SK-N-SH (cell line): ENCODE measurements around the gene UGT1A7. TPM values are rescaled to one million over a fixed set of nuclear protein-coding genes. Genes with fewer than 3 reads are reported as not detected.

Experiments used
- CTCF ChIA-PET: fragments of 300-600, 350-600 bp; formaldehyde crosslinking; extraction: SDS; loops from one replicate; lab custom pipeline; 2021; lab: Yijun Ruan, JAX
- POLR2A ChIA-PET: fragments of 350-600 bp; sonication (Branson Sonifier 250); formaldehyde crosslinking; extraction: SDS; loops from one replicate; lab custom pipeline; 2020; ENCODE audit warnings: antibody characterized with exemption, inconsistent platforms; lab: Yijun Ruan, JAX
- DNase-seq: peaks from one replicate; pipeline ENCODE4 v3.0.0; 2012
- H2AFZ ChIP-seq: fragments of 200-600 bp; sonication (generic); 2 replicates; pipeline ENCODE4 v1.8.1; 2016; ENCODE audit warnings: antibody characterized with exemption, mild to moderate bottlenecking, low read depth
- H3F3A ChIP-seq: fragments of 200-600 bp; sonication (generic); replicated peaks from 2 replicates; pipeline ENCODE3; 2016; ENCODE audit warnings: antibody characterized with exemption, mild to moderate bottlenecking; ENCODE audit not compliant: insufficient read depth
- H3K27ac ChIP-seq, 2 experiments: fragments of 200-500 bp in 1 of 2; fragments of 200-600 bp in 1 of 2; sonication (Bioruptor generic) in 1 of 2; sonication (generic), shearing (Covaris generic) in 1 of 2; 2 replicates each; pipeline versions ENCODE4 v1.5.1 to v1.6.1; 2014 to 2016; ENCODE audit warnings: low read depth in 2 of 2, inconsistent platforms in 1 of 2, low read length in 1 of 2, mild to moderate bottlenecking in 1 of 2, mixed read lengths in 1 of 2
- H3K27me3 ChIP-seq: fragments of 200-600 bp; sonication (generic), shearing (Covaris generic); 2 replicates; pipeline ENCODE4 v1.6.1; 2016; ENCODE audit warnings: mixed run types; ENCODE audit not compliant: insufficient read depth
- H3K36me3 ChIP-seq, 2 experiments: fragments of 200-500 bp in 1 of 2; fragments of 200-600 bp in 1 of 2; sonication (Bioruptor generic) in 1 of 2; sonication (generic) in 1 of 2; replicated peaks in 1 of 2; 2 replicates each; pipeline versions ENCODE3 to v1.5.1; 2014 to 2016; ENCODE audit warnings: low read length in 1 of 2, mild to moderate bottlenecking in 1 of 2; ENCODE audit not compliant: insufficient read depth in 2 of 2, control insufficient read depth in 1 of 2
- H3K4me1 ChIP-seq, 2 experiments: fragments of 200-500 bp in 1 of 2; fragments of 200-600 bp in 1 of 2; sonication (Bioruptor generic) in 1 of 2; sonication (generic), shearing (Covaris generic) in 1 of 2; 2 replicates each; pipeline versions ENCODE4 v1.5.1 to v1.6.1; 2014 to 2016; ENCODE audit warnings: low read depth in 1 of 2, low read length in 1 of 2, mixed run types in 1 of 2; ENCODE audit not compliant: insufficient read depth in 2 of 2, control insufficient read depth in 1 of 2
- H3K4me2 ChIP-seq: fragments of 200-600 bp; sonication (generic), shearing (Covaris generic); 2 replicates; pipeline ENCODE4 v1.6.1; 2017; ENCODE audit warnings: mixed run types
- H3K4me3 ChIP-seq, 2 experiments: fragments of 200-500 bp in 1 of 2; fragments of 200-600 bp in 1 of 2; sonication (Bioruptor generic) in 1 of 2; sonication (generic), shearing (Covaris generic) in 1 of 2; 2 replicates each; pipeline versions ENCODE4 v1.5.1 to v1.8.1; 2014 to 2016; ENCODE audit warnings: low read depth in 2 of 2, inconsistent platforms in 1 of 2, low read length in 1 of 2, mild to moderate bottlenecking in 1 of 2, mixed read lengths in 1 of 2, moderate library complexity in 1 of 2
- H3K79me2 ChIP-seq: fragments of 200-600 bp; sonication (generic); 2 replicates; pipeline ENCODE4 v1.8.1; 2017; ENCODE audit warnings: mild to moderate bottlenecking; ENCODE audit not compliant: insufficient read depth
- H3K9ac ChIP-seq: fragments of 200-600 bp; sonication (generic); 2 replicates; pipeline ENCODE4 v1.6.1; 2017; ENCODE audit warnings: mixed run types
- H3K9me2 ChIP-seq: fragments of 200-600 bp; sonication (generic); 2 replicates; pipeline ENCODE4 v1.6.1; 2017; ENCODE audit warnings: mixed run types
- H3K9me3 ChIP-seq: fragments of 200-600 bp; sonication (generic); 2 replicates; pipeline ENCODE4 v1.6.1; 2017; ENCODE audit warnings: mixed run types, mild to moderate bottlenecking, moderate library complexity
- H4K20me1 ChIP-seq: fragments of 200-600 bp; sonication (generic); 2 replicates; pipeline ENCODE4 v1.6.1; 2017; ENCODE audit warnings: mild to moderate bottlenecking, mixed run types; ENCODE audit not compliant: insufficient read depth
- CTCF ChIP-seq: fragments of 200-600 bp; sonication (generic); IDR thresholded peaks from 2 replicates; pipeline ENCODE4 v1.6.1; 2017; ENCODE audit warnings: antibody characterized with exemption, mild to moderate bottlenecking, moderate library complexity
- ELF1 ChIP-seq: IDR thresholded peaks from 2 replicates; pipeline ENCODE4 v1.4.0; 2012
- EZH2phosphoT487 ChIP-seq: fragments of 200-600 bp; sonication (generic); IDR thresholded peaks from 2 replicates; pipeline ENCODE4 v1.6.1; 2017; ENCODE audit warnings: low read depth, mixed run types, mild to moderate bottlenecking, antibody characterized with exemption, moderate library complexity, borderline replicate concordance
- FOXJ3 ChIP-seq: sonication (generic); formaldehyde crosslinking; IDR thresholded peaks from 2 replicates; pipeline ENCODE4 v1.5.1; 2020; ENCODE audit warnings: mild to moderate bottlenecking, missing genetic modification reagents
- FOXM1 ChIP-seq: IDR thresholded peaks from 2 replicates; pipeline ENCODE4 v1.4.0; 2012; ENCODE audit warnings: low read depth, mild to moderate bottlenecking
- IRF3 ChIP-seq: fragments of 150-350 bp; IDR thresholded peaks from 2 replicates; pipeline ENCODE4 v1.6.1; 2016; ENCODE audit warnings: mild to moderate bottlenecking, low read depth, low read length
- JUND ChIP-seq: IDR thresholded peaks from 2 replicates; pipeline ENCODE4 v1.4.0; 2012
- MXI1 ChIP-seq: IDR thresholded peaks from 2 replicates; pipeline ENCODE4 v1.6.1; 2012; ENCODE audit warnings: mild to moderate bottlenecking, low read depth, low read length, improper control_type of control experiment
- NRF1 ChIP-seq: IDR thresholded peaks from 2 replicates; pipeline ENCODE4 v1.6.1; 2012; ENCODE audit warnings: low read depth, mild to moderate bottlenecking, low read length
- PBX3 ChIP-seq: IDR thresholded peaks from 2 replicates; pipeline ENCODE4; 2012
- POLR2AphosphoS5 ChIP-seq: IDR thresholded peaks from 2 replicates; pipeline ENCODE4 v1.6.1; 2012; ENCODE audit warnings: low read depth, low read length
- RAD21 ChIP-seq: IDR thresholded peaks from 2 replicates; pipeline ENCODE4 v1.6.1; 2012; ENCODE audit warnings: mild to moderate bottlenecking, low read length
- RXRA ChIP-seq: IDR thresholded peaks from 2 replicates; pipeline ENCODE4 v1.4.0; 2012; ENCODE audit warnings: low read depth, mild to moderate bottlenecking, borderline replicate concordance
- SIN3A ChIP-seq: IDR thresholded peaks from 2 replicates; pipeline ENCODE4 v1.6.1; 2012; ENCODE audit warnings: low read depth, mild to moderate bottlenecking, low read length, moderate library complexity, borderline replicate concordance
- SMC3 ChIP-seq: IDR thresholded peaks from 2 replicates; pipeline ENCODE4 v1.6.1; 2012; ENCODE audit warnings: low read depth, low read length, improper control_type of control experiment
- TCF12 ChIP-seq: IDR thresholded peaks from 2 replicates; pipeline ENCODE4 v1.4.0; 2012
- USF2 ChIP-seq: fragments of 150-350 bp; IDR thresholded peaks from 2 replicates; pipeline ENCODE4 v1.6.1; 2017; ENCODE audit warnings: antibody characterized with exemption, low read length, low read depth, borderline replicate concordance
- YY1 ChIP-seq: IDR thresholded peaks from 2 replicates; pipeline ENCODE4 v1.4.0; 2012; ENCODE audit warnings: low read depth, mild to moderate bottlenecking
- WGBS: methylation state at CpG from one replicate; pipeline ENCODE4 v1.1.6; 2017; ENCODE audit warnings: low lambda C conversion rate; 5-methylcytosine and 5-hydroxymethylcytosine counted together
- polyA plus RNA-seq, 3 experiments: library from polyadenylated mRNA; depleted of rRNA; stranded (reverse); fragments of >200 nt; gene quantifications; 2 replicates each; pipeline ENCODE4 v1.2.3, GENCODE V29; 2012

The UGT1A7 gene
- polyA plus RNA-seq, 1 of the 3 experiments (the other 2 are of a cell fraction) = not detected

GRCh38 chr2:233799716-233800115 lies 118.0 kb downstream of the UGT1A7 start:
- no peak overlapping the region for H3K9ac ChIP-seq
- H2AFZ ChIP-seq = no peak overlapping the region
- 34% methylated on average over 3 of the region's 5 CpGs for WGBS
- H3F3A ChIP-seq = no peaks in the 10 kb centered on the region
- no peak overlapping the region for H3K27ac ChIP-seq
- TF ChIP-seq JUND = no peak
- no peak for TF ChIP-seq CTCF
- TF ChIP-seq FOXM1 = no peak
- no peak for TF ChIP-seq USF2
- no peak for TF ChIP-seq RXRA
- TF ChIP-seq NRF1 = no peak
- no peak for TF ChIP-seq IRF3
- TF ChIP-seq POLR2AphosphoS5 = no peak
- TF ChIP-seq SIN3A = no peak
- no peaks in the 10 kb centered on the region for H3K9me2 ChIP-seq
- ChIA-PET POLR2A (no interaction called here), CTCF (interaction anchor here (0.5 kb wide), 1 partner anchor 1083 kb away, joined by 3 read pairs; no protein-coding TSS in a partner anchor)
- no peaks in the 10 kb centered on the region for H3K9me3 ChIP-seq
- no peaks in the 10 kb centered on the region for H3K4me1 ChIP-seq
- H3K27me3 ChIP-seq = no peaks in the 10 kb centered on the region
- no peaks in the 10 kb centered on the region for H4K20me1 ChIP-seq
- H3K79me2 ChIP-seq = no peaks in the 10 kb centered on the region
- DNase-seq = no peak
- H3K4me2 ChIP-seq = no peak overlapping the region
- no peaks in the 10 kb centered on the region for H3K36me3 ChIP-seq
- H3K4me3 ChIP-seq = no peak overlapping the region

- Histone ChIP-seq H3K79me2 (no peaks in the 10 kb centered on the region), H3K27me3 (no peaks in the 10 kb centered on the region), H3K9ac (no peak overlapping the region), H3K9me3 (no peaks in the 10 kb centered on the region), H3K36me3 (no peaks in the 10 kb centered on the region), H3K27ac (no peak overlapping the region), H3K9me2 (no peaks in the 10 kb centered on the region), H2AFZ (no peak overlapping the region), H3K4me1 (no peaks in the 10 kb centered on the region), H4K20me1 (no peaks in the 10 kb centered on the region), H3K4me3 (no peak overlapping the region), H3K4me2 (no peak overlapping the region), H3F3A (no peaks in the 10 kb centered on the region)
- POLR2A ChIA-PET = no interaction called here
- no peak for DNase-seq
- CTCF ChIA-PET = no interaction called here
- WGBS = 46% methylated on average over 6 of the region's 7 CpGs
- no peak for TF ChIP-seq EZH2phosphoT487
- no peak for TF ChIP-seq SMC3
- no peak for TF ChIP-seq SIN3A
- TF ChIP-seq TCF12 = no peak
- no peak for TF ChIP-seq ELF1
- TF ChIP-seq IRF3 = no peak
- no peak for TF ChIP-seq CTCF
- no peak for TF ChIP-seq FOXJ3 (CRISPR knock-in tag)
- no peak for TF ChIP-seq MXI1
- TF ChIP-seq RAD21 = no peak
- no peak for TF ChIP-seq YY1
- TF ChIP-seq POLR2AphosphoS5 = no peak
- no peak for TF ChIP-seq PBX3
These were observed 118.5 kb downstream of the UGT1A7 start for GRCh38 chr2:233800208-233800607.
